GM12864 (cell line): ENCODE measurements around the gene CCDC82.

Source experiments
- DNase-seq: peaks from one replicate; pipeline ENCODE4 v3.0.0-alpha.2; 2011; ENCODE audit warnings: low read depth
- H3K4me3 ChIP-seq: 2 replicates; pipeline ENCODE4 v1.5.1; 2011; ENCODE audit warnings: mild to moderate bottlenecking, low read depth, low read length, control low read depth
- CTCF ChIP-seq: IDR thresholded peaks from 2 replicates; pipeline ENCODE4 v1.5.1; 2011; ENCODE audit warnings: low read depth, mild to moderate bottlenecking, moderate library complexity, low read length, control low read depth, inconsistent platforms; ENCODE audit errors: missing control alignments

The CCDC82 gene

GRCh38 chr11:96322775-96323641 lies 66.7 kb downstream of the CCDC82 start:
- no peak for TF ChIP-seq CTCF
- no peak overlapping the region for H3K4me3 ChIP-seq
- no peak for DNase-seq

- TF ChIP-seq CTCF: no peak
- no peak overlapping the region for H3K4me3 ChIP-seq
- DNase-seq: no peak
These were observed 68.6 kb downstream of the CCDC82 start for GRCh38 chr11:96321091-96321490.

GRCh38 chr11:96319898-96320656 lies 69.6 kb downstream of the CCDC82 start:
- no peak for DNase-seq
- no peak for TF ChIP-seq CTCF
- no peak overlapping the region for H3K4me3 ChIP-seq

- no peak for DNase-seq
- no peak overlapping the region for H3K4me3 ChIP-seq
- TF ChIP-seq CTCF: no peak
These were observed 70.9 kb downstream of the CCDC82 start for GRCh38 chr11:96318850-96319249.

- DNase-seq: no peak
- no peak for TF ChIP-seq CTCF
- H3K4me3 ChIP-seq: no peak overlapping the region
These were observed 71.3 kb downstream of the CCDC82 start for GRCh38 chr11:96318399-96318798.

- no peak for TF ChIP-seq CTCF
- no peak for DNase-seq
These were observed 71.7 kb downstream of the CCDC82 start for GRCh38 chr11:96317985-96318384.

More at GRCh38 chr11:96317985-96318384, 71.7 kb downstream of the CCDC82 start:
- H3K4me3 ChIP-seq: no peak overlapping the region
